NT2/D1 (cell line): ENCODE data around the gene REPS1.

Experiments used
- SUZ12 ChIP-seq: IDR thresholded peaks from 2 replicates; pipeline ENCODE4 v1.6.1; 2011; ENCODE audit not compliant: insufficient read length, insufficient read depth; ENCODE audit errors: extremely low read depth
- YY1 ChIP-seq: IDR thresholded peaks from 2 replicates; pipeline ENCODE4 v1.6.1; 2011; ENCODE audit not compliant: insufficient read length, insufficient read depth

- no peak for TF ChIP-seq SUZ12
- TF ChIP-seq YY1 = no peak
Observed at GRCh38 chr6:139016337-139017213, 28.5 kb upstream of the REPS1 start.
